Adrenal gland (tissue), 5 donors: Measurements from ENCODE around the gene CPTP.

Source experiments
- CTCF ChIP-seq, 6 experiments: fragments of 450-650 bp in 4 of 6; fragments of 200-600 bp in 2 of 6; sonication (generic) in 1 of 6; IDR thresholded peaks; 1 replicate in 5 of 6; 2 replicates in 1 of 6; pipeline versions ENCODE4 v1.5.1 to v1.8.0; 2016 to 2021; ENCODE audit warnings: antibody characterized with exemption in 6 of 6, mild to moderate bottlenecking in 2 of 6, moderate library complexity in 1 of 6
- POLR2A ChIP-seq, 2 donors: fragments of 450-650 bp; IDR thresholded peaks; one replicate each; pipeline ENCODE4 v1.6.1; 2017; ENCODE audit warnings: antibody characterized with exemption in 2 of 2, mild to moderate bottlenecking in 2 of 2, moderate library complexity in 1 of 2
- donor health status: DM: no; HTN: no; CAD: no.

- TF ChIP-seq CTCF (IDR thresholded peaks at IDR 0.05) (no peak), POLR2A (IDR thresholded peaks at IDR 0.05) (no peak)
These were observed 18.0 kb downstream of the CPTP start for GRCh38 chr1:1342584-1343115.
